AG20443 (cell line): Measurements from ENCODE around the gene CXCR5.

ENCODE experiments used
- DNase-seq: peaks from one replicate; pipeline ENCODE4 v3.0.0; 2012; ENCODE audit warnings: low spot score, mixed read lengths

The CXCR5 gene

GRCh38 chr11:118899296-118899688 lies 15.6 kb downstream of the CXCR5 start:
- DNase-seq: no peak

DNA sequence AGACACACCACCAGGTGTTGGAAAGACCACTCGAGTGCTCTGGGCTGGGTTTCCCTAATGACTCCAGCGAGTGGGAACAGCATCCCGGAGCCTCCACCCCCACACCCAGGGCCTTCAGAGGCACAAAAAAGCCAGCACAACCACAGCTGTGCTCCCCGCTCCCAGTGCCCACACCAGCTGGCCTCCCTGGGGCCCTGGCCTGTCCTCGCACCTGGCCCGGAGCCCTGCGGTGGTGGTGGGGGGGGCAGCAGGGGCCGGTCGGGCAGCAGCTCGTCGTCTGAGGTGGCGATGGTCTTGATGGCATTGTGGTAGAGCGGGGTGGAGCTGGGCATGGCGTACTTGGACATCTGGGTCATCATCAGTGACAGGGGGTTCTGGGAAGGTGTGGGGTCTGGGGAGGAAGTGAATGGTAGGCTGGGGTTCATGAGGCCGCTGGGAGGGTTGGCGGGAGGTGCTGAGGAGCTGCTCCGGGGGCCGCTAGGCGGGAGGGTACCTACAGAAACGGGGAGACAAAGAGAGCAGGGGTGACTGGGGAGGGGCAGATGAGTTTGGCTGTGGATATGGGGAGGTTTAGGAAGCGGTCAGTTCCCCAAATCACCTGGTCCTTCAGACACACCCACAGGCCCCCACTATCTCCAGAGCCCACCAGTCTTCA lies 16.1 kb downstream of the CXCR5 start:
- DNase-seq: no peak

DNA sequence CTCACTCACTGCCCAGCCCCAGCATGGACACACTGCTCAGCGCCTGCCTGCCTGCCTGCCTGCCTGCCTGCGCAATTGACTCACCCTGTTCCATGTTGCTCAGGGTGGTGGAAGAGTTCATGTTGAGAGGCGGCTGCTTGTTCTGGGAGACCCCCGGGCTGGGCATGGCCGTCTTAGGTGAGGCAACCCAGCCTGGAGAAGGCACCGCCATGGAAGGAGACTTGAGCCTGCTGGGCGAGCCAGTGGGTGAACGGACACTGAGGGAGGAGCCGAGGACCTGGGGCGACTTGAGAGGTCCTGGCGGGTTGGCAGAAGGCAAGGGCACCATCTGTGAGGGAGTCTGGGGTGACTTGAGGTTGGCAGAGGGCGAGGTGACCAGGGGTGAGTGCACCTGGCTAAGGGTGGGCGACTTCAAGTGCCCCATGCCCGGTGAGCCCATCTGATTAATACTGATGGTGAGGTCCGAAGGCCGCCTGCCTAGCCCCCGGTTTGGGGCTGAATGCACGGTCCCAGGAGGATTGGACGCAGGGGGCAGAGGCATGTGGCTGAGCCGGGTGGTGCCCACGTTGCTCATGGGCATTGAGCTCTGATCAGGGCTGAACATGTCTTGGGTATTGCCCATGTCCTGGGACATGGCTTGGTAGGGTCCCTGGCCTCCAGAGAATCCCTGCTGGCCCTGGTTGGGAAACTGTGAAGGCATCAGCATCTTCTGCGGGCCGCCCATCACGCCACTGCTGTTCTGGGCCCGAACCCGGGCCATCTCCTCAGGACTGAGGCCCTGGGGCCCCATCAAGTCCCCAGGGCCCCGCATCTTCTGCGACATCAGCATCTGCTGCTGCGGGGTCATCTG lies 17.1 kb downstream of the CXCR5 start:
- no peak for DNase-seq

DNA sequence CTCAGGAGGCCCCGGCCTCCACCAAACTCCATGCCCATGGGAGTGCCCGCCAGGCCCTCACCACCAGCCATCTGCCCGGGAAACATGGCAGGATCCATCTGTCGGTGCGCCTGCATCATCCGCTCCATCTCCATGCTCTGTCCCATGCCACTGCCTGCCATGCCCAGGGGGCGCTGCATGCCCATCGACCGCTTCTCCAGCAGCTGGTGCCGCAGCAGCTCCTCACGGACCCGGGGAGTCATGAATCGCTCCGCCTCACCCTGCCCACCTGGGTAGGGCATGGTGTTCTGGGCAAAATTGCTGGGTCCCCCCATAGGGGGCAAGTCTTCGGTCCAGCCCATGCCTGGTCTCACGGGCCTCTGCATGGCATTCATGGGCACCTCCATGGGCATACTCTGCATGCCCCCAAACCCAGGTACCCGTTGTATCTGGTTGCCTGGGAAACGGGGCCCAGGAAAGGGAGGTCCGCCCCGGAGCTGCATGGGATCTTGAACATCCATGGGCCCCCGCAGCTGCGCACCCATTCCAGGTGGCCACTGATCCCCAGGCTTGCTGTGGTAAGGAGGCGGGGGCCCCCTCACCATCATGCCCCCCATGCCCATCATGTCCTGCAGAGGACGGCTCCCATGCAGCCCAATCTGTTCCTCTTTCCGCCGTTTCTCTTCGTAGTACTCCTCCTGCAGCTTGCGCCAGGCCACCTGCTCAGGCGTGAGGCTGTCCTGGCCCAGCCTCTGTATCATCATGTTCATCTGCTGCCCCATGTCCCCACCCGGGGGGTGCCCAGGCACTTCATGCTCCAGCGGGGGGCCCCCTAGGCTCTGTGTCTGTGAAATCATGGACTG lies 18.0 kb downstream of the CXCR5 start:
- DNase-seq: no peak

- no peak for DNase-seq
Measured at GRCh38 chr11:118902336-118903203, 18.9 kb downstream of the CXCR5 start.

DNA sequence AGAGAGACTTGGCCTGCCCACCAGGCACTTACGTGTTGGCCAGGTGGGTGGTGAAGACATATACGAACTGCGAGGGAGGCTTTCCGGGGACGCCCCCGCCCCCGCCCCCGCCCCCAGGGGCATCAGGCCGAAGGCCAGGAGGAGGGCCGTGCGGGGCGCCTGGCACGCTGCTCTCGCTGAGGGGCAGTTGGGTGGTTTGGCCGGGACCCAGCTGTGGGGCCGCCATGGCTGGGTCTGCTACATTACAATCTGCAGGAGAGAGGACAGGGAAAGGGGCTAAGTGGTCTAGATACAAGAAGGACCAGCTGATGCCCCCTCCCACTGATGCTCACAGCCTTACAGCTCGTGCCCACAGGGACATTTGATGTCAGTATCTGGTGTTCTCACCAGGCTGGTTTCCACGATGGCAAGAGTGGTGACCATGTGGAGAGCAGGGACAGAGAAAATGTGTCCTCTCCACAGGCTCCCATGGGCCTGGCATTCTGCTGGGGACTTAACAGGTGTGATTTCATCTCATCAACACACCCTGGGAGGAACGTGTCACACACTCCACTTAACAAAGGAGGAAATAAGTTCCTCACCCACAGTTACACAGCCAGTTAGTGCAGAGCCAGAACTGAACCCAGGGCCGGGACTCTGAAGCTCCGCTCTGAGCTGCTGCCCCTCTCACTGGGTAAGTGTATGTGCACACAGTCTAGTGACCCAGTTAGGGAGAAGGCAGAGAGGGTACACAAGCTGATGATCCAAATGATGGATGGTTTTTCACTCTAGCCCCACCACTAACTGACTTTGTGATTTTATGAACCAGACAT lies 19.7 kb downstream of the CXCR5 start:
- no peak for DNase-seq

- peak; percentile 82 for DNase-seq
Measured at GRCh38 chr11:118907051-118908042, 23.7 kb downstream of the CXCR5 start.

- DNase-seq: no peak
Measured at GRCh38 chr11:118908264-118908663, 24.6 kb downstream of the CXCR5 start.

GRCh38 chr11:118908901-118909618 lies 25.4 kb downstream of the CXCR5 start:
- DNase-seq: peak; percentile 80

DNA sequence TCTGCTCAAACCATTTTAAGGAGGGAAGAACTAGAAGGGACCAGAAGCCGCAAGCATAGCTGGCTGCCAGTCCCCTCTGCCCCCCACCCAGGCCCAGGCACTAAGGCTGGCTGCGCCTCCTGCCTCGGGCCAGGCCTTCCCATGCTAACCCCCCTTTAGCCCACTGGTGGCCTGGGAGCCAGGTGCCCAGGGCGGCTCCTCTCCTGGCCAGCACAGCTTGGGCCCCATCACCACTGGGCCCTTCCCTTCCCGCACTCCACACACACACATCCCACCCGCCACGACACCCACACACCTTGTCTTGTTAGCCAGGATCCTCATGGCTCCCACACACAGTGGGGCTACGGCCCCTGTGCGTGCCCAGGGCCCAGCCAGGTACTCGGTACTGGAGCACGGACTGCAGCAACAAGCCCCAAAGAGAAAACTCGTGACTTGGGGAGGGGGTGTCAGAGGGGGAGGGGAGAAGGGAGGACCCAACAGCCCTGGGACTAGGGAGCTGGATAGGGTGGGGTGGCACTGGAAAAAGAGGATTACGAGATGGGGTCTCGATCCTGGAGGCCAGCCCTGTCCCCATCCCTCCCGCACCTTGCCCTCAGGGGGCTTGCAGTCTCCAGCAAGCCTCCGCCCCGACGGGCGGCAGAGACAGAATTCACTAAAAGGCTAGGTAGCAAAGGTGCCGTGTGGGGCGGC lies 26.1 kb downstream of the CXCR5 start:
- no peak for DNase-seq

GRCh38 chr11:118910309-118911112 lies 26.8 kb downstream of the CXCR5 start:
- peak; percentile 89 for DNase-seq

- DNase-seq: no peak
Measured at GRCh38 chr11:118911113-118911879, 27.6 kb downstream of the CXCR5 start.

DNA sequence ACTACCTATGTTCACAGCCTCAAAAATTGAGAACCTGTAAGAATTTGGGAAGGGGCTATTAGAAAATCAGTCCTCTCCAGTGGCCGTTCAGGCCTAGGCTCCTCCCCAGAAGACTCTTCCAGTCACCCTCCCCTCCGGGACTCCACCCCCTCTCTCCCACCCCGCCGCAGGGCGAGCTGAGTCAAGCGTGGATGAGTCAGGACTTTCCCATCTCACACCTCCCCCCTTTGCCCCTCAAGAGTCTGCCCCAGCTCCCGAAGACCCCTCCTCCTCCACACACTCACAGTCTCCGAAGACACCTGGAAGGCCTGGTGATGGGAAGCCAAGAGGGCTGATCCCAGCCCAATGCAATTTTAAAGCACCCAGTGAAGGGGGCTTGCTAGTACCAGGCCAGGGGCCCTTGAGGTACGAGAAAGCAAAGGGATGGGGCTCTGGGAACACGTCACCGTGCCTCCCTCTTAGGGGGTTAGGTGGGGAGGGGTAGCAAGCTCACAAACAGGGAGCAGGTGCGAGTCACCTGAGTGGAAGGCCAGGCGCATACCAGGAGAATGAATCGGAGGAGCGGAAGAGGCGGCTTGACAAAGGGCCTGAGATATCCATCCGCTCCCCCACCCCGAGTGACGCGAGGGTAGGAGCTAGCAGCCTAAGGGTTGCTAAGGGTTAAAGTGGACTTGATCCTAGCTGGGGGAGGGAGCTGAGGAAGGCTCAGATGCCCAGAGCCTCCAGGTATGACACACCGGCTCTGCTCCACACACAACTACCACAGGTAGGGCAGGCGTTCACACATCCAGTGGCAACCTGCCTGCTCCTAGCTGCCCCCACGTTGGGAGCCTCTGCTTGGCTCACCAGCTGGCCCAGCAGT lies 28.4 kb downstream of the CXCR5 start:
- peak; percentile 77 for DNase-seq

DNA sequence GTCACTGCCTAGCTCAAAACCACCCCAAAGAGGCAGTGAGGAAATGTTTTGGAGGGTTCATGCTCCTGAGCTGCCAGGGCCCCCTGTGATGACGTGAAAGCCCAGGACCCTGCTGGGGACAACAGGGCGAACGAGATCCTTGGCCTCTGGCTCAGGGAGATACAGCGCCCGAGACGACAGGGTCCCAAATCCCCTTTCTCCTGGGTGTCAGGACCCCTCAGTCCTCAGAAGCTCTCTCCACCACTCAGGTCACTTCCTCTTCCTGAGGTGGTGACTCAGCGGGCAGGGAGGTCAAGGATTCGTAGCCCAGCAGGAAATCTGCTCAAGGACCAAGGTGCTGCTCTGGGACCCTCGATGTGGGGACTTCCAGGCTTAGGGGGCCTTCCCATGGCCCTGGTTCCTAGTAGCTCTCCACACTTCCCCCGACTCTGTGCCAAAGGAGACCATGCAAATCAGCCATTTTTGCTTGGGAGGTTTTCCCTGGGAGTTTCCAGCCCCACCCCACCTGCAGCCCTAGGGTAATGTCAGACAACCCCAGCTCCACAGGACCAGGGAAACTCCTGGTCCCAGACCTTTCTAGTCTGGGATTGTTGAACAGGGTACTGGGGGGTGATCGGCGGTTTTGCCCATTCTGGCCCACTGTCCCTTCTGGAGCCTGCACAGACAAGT lies 29.2 kb downstream of the CXCR5 start:
- DNase-seq: no peak
